ENCODE results near the gene WNT6.
A peak's percentile ranks its signal among the peaks of the same experiment; 100 is the strongest.

The WNT6 gene

GRCh38 chr2:218858671-218859555 lies 692 bp upstream of the WNT6 start:
- no peak for DNase-seq
- peaks cover 7% of the 10 kb centered on the region for H3K27me3 ChIP-seq
- no peaks in the 10 kb centered on the region for H3K9me3 ChIP-seq

GRCh38 chr2:218859988-218860831 lies 605 bp downstream of the WNT6 start:
- no peak for DNase-seq
- H3K4me3 ChIP-seq (ENCODE audit: low read depth, low read length): peak overlapping the region; percentile 52
- H3K36me3 ChIP-seq: no peaks in the 10 kb centered on the region
- H3K4me1 ChIP-seq: peaks cover 28% of the 10 kb centered on the region
- no peaks in the 10 kb centered on the region for H3K9me3 ChIP-seq
- peaks cover 7% of the 10 kb centered on the region for H3K27me3 ChIP-seq
- no peak for TF ChIP-seq CTCF (IDR thresholded peaks at IDR 0.05; ENCODE audit: low read depth, low read length)

More at GRCh38 chr2:218858671-218859555, 692 bp upstream of the WNT6 start:
- TF ChIP-seq CTCF (IDR thresholded peaks at IDR 0.05; ENCODE audit: low read depth, low read length): no peak
- Histone ChIP-seq H3K4me3 (ENCODE audit: low read depth, low read length) (no peak overlapping the region), H3K36me3 (no peaks in the 10 kb centered on the region), H3K4me1 (peaks cover 35% of the 10 kb centered on the region)

GRCh38 chr2:218860950-218861381 lies 1.4 kb downstream of the WNT6 start:
- Histone ChIP-seq H3K4me3 (ENCODE audit: low read depth, low read length) (peak overlapping the region; percentile 52), H3K36me3 (no peaks in the 10 kb centered on the region), H3K27me3 (peaks cover 7% of the 10 kb centered on the region), H3K9me3 (no peaks in the 10 kb centered on the region), H3K4me1 (peaks cover 20% of the 10 kb centered on the region)
- no peak for TF ChIP-seq CTCF (IDR thresholded peaks at IDR 0.05; ENCODE audit: low read depth, low read length)
- peak; percentile 94 for DNase-seq

GRCh38 chr2:218861645-218862318 lies 2.2 kb downstream of the WNT6 start:
- Histone ChIP-seq H3K9me3 (no peaks in the 10 kb centered on the region), H3K4me1 (peaks cover 21% of the 10 kb centered on the region), H3K4me3 (ENCODE audit: low read depth, low read length) (no peak overlapping the region), H3K27me3 (peaks cover 7% of the 10 kb centered on the region), H3K36me3 (no peaks in the 10 kb centered on the region)
- TF ChIP-seq CTCF (IDR thresholded peaks at IDR 0.05; ENCODE audit: low read depth, low read length): no peak
- DNase-seq: no peak

GRCh38 chr2:218863021-218863520 lies 3.5 kb downstream of the WNT6 start:
- no peak for TF ChIP-seq CTCF (IDR thresholded peaks at IDR 0.05; ENCODE audit: low read depth, low read length)
- DNase-seq: no peak
- H3K9me3 ChIP-seq: no peaks in the 10 kb centered on the region
- H3K27me3 ChIP-seq: peaks cover 7% of the 10 kb centered on the region
- no peak overlapping the region for H3K4me3 ChIP-seq (ENCODE audit: low read depth, low read length)
- peaks cover 19% of the 10 kb centered on the region for H3K4me1 ChIP-seq
- no peaks in the 10 kb centered on the region for H3K36me3 ChIP-seq

Measured in BE2C (cell line).